Measurements from ENCODE around the gene MCF2L. TPM values are rescaled to one million over a fixed set of nuclear protein-coding genes. Genes with fewer than 3 reads are reported as not detected.

The MCF2L gene
- total and polyA plus RNA-seq, 8 donors: 16.0 to 83.6 (median 23.6) TPM

DNA sequence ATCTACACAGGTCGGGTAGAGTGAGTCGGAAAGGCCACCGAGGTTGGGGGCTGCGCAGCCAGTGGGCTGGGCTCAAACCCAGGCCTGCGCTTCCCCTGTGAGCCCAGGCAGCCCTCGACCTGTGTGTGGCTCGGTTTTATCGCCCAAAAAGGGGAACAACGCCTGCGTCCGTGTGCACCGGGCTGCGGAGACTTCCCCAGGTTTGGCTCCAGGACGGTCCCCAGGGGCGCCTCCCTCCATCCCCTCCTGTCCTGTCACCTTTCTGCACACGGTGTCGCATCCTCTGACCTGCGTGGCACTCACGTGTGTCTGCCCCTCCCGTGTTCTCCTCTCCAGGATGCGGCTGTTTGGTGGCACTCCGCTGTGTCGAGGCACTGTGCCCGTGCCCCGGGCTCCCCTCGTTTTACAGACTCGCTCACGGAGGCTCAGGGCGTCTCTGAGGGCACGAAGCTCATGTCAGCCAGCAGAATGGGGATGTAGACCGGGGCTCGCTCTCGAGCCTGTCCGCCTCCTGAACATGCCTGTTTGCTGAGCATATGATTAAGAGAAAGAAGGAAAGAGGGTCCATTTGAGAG lies 25.9 kb downstream of the MCF2L start:
- no peaks in the 10 kb centered on the region for H3K27me3 ChIP-seq
- TF ChIP-seq, protein P1, sequence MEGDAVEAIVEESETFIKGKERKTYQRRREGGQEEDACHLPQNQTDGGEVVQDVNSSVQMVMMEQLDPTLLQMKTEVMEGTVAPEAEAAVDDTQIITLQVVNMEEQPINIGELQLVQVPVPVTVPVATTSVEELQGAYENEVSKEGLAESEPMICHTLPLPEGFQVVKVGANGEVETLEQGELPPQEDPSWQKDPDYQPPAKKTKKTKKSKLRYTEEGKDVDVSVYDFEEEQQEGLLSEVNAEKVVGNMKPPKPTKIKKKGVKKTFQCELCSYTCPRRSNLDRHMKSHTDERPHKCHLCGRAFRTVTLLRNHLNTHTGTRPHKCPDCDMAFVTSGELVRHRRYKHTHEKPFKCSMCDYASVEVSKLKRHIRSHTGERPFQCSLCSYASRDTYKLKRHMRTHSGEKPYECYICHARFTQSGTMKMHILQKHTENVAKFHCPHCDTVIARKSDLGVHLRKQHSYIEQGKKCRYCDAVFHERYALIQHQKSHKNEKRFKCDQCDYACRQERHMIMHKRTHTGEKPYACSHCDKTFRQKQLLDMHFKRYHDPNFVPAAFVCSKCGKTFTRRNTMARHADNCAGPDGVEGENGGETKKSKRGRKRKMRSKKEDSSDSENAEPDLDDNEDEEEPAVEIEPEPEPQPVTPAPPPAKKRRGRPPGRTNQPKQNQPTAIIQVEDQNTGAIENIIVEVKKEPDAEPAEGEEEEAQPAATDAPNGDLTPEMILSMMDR (IDR thresholded peaks at IDR 0.05): no peak
- H3K4me1 ChIP-seq: peaks cover 0 to 4% (median 0%) of the 10 kb centered on the region in 3 donors
- intact Hi-C loops (cut with DNase I): no loop called here
- DNase-seq (peak in 1 of 6 donors; percentile 68), ATAC-seq (no peak), FAIRE-seq (no peak)
- WGBS, 2 donors: 90 to 92% methylated on average over 34 of the region's 34 CpGs
- no peaks in the 10 kb centered on the region for H3K36me3 ChIP-seq
- no peak overlapping the region for H3K27ac ChIP-seq
- H3K9me3 ChIP-seq: no peaks in the 10 kb centered on the region
- H3K4me3 ChIP-seq: no peak overlapping the region

DNA sequence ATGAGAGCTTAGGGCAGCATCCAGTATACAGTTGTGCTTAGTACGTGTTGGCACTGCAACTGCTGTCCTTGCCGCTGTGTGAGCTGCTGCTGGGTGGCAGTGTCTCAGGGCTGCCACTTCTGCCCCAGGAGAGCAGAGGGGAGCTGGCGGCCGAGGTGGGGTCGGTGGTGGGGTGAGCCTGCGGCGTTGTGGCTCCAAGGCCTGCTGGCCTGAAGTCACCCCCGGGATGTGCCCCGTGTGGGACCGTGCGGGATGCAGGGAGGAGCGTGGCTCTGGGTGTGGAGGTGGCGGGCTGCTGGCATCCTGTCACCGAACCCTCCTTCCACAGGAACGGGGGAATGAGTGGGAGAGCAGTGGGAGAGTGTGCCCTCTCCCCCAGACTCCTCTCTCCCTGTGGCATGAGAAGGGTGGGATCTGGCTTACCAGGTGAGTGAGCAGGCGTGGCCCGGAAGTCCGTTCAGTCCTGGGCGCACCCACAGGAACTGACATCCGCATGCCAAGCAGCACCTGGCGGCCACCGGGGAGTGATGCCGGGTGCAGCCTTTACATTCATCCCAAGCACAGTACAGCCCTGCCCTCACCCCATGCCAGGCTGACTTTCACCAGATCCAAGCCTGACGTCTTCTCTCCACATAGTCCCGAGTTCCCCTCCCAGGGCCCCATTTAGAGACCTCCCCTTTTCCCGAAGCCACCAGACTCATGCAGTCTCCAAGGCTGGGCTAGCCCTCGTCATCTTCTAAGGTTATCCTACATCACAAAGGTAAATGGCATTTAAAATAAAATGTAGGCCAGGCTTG lies 26.6 kb downstream of the MCF2L start:
- peaks cover 0 to under 1% (median 0%) of the 10 kb centered on the region in 3 donors for H3K4me1 ChIP-seq
- intact Hi-C loops (cut with DNase I): no loop called here
- TF ChIP-seq, protein P1 (IDR thresholded peaks at IDR 0.05): no peak
- no peak overlapping the region for H3K27ac ChIP-seq
- peak in 1 of 4 donors; percentile 1 for ATAC-seq
- no peaks in the 10 kb centered on the region for H3K36me3 ChIP-seq
- H3K4me3 ChIP-seq: no peak overlapping the region
- FAIRE-seq: no peak
- 82 to 85% methylated on average over 27 of the region's 27 CpGs for WGBS, 2 donors
- DNase-seq: peak in 1 of 6 donors; percentile 53
- no peaks in the 10 kb centered on the region for H3K9me3 ChIP-seq
- no peaks in the 10 kb centered on the region for H3K27me3 ChIP-seq

DNA sequence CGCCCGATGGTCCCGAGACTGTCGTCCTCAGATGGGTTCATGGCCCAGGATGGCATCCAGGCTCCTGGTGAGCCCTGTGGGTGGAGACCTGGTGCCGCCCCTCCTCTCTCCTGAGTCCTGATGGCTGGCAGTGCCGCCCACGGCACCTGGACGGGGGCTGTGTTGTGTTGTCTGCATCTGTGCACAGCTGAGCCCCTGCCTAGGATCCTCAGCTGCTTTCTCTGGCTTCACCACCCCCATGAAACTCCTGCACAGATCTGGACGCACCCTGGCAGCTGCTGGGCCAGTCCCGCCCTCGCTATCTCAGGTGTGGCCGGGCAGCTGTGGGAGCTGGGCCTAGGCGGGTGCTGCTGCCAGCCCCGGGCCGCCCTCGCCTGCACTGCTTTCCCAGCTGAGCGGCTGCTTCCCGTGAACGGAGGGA lies 27.7 kb downstream of the MCF2L start:
- DNase-seq: peak in 1 of 6 donors; percentile 55
- ATAC-seq: no peak
- peaks cover 0 to 4% (median 0%) of the 10 kb centered on the region in 3 donors for H3K4me1 ChIP-seq
- intact Hi-C loops (cut with DNase I): no loop called here
- no peak overlapping the region for H3K27ac ChIP-seq
- H3K9me3 ChIP-seq: no peaks in the 10 kb centered on the region
- no peaks in the 10 kb centered on the region for H3K27me3 ChIP-seq
- no peak overlapping the region for H3K4me3 ChIP-seq
- no peak for FAIRE-seq
- TF ChIP-seq, protein P1 (IDR thresholded peaks at IDR 0.05): no peak
- 79 to 86% methylated on average over 16 to 19 of the region's 19 CpGs for WGBS, 2 donors
- H3K36me3 ChIP-seq: no peaks in the 10 kb centered on the region

DNA sequence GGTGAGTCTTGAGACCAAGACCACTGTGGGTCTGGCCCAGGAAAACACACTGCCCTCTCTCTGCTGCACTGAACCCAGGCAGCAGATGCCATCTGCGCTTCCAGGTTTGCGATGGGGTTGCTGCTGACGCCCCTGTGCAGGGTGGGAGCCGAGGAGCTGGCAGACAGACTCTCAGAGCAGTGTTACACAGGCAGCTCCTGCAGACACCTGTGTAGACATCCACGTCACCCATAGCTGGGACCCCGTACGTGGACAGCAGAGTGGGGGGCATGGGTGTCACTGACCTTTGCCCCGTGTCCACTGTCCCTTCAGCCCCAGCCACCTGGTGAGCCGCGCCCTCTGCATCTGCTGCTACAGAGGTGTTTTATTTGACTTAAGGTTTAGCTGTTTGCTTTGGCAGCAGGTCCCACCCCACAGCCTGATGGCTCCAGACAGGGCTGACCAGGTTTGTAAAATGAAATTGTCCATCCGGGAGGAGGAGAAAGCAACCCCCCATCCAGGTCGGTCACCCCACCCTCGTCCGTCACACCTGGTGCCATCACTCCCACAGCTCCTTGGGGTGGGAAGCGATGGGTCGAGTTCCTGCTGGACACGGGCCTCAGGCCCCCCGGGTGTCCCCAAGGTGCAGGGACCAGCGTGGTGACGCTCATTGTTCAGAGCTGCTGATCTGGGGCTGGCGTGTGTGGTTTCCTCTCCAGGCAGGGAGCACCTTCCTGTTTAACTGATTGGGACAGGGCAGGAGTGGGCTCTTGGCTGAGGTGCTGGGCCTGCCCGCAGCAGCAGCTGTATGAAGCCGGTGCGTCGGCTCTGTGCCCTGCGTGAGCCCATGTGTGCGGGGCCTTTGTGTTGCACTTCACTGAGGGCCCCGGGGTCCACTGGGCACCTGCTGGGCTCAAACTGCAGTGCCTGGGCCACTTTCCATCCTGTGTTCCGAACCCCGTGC lies 28.4 kb downstream of the MCF2L start:
- H3K36me3 ChIP-seq: no peaks in the 10 kb centered on the region
- H3K9me3 ChIP-seq: no peaks in the 10 kb centered on the region
- FAIRE-seq: no peak
- peak in 1 of 6 donors; percentile 43 for DNase-seq
- intact Hi-C loops (cut with DNase I): no loop called here
- ATAC-seq: peak in 1 of 4 donors; percentile 24
- no peak overlapping the region for H3K4me3 ChIP-seq
- H3K4me1 ChIP-seq: peaks cover 0 to 7% (median 0%) of the 10 kb centered on the region in 3 donors
- H3K27me3 ChIP-seq: no peaks in the 10 kb centered on the region
- H3K27ac ChIP-seq: no peak overlapping the region
- 69 to 73% methylated on average over 30 of the region's 30 CpGs for WGBS, 2 donors
- TF ChIP-seq, protein P1 (IDR thresholded peaks at IDR 0.05): no peak
